Gastrocnemius medialis (tissue), 4 donors: ENCODE results near the gene MARCO. TPM values are rescaled to one million over a fixed set of nuclear protein-coding genes. Genes with fewer than 3 reads are reported as not detected.

Experiments
- ATAC-seq, 2 donors: fragments of 150-250 bp; one replicate each; pipeline ENCODE4 v1.9.1; 2016
- DNase-seq, 2 donors: peaks; one replicate each; pipeline ENCODE4 v3.0.0-alpha.2; 2019
- H3K27ac ChIP-seq, 4 donors: fragments of 200-600 bp; sonication (generic); 1 replicate in 1 of 4; 2 replicates in 3 of 4; pipeline ENCODE4 v1.5.1; 2016 to 2018; ENCODE audit warnings: mild to moderate bottlenecking in 2 of 4, moderate library complexity in 1 of 4
- H3K27me3 ChIP-seq, 3 donors: fragments of 200-600 bp; sonication (generic) in 2 of 3; 1 replicate in 1 of 3; 2 replicates in 2 of 3; pipeline versions ENCODE4 v1.5.1 to v1.6.0; 2016 to 2019; ENCODE audit warnings: mild to moderate bottlenecking in 1 of 3, moderate library complexity in 1 of 3
- H3K36me3 ChIP-seq, 2 donors: fragments of 200-600 bp; sonication (generic) in 1 of 2; one replicate each; pipeline ENCODE4 v1.5.1; 2017 to 2018
- H3K4me1 ChIP-seq, 2 donors: fragments of 200-600 bp; sonication (generic) in 1 of 2; one replicate each; pipeline ENCODE4 v1.5.1; 2016 to 2017; ENCODE audit warnings: mild to moderate bottlenecking in 2 of 2
- H3K4me3 ChIP-seq, 4 donors: fragments of 200-600 bp; sonication (generic) in 3 of 4; 1 replicate in 1 of 4; 2 replicates in 3 of 4; pipeline ENCODE4 v1.5.1; 2016 to 2019; ENCODE audit warnings: mild to moderate bottlenecking in 2 of 4
- H3K9me3 ChIP-seq, 3 donors: fragments of 200-600 bp; sonication (generic) in 2 of 3; 1 replicate in 1 of 3; 2 replicates in 2 of 3; pipeline ENCODE4 v1.5.1; 2016 to 2019
- POLR2A ChIP-seq, 2 donors: fragments of 450-650 bp; IDR thresholded peaks; one replicate each; pipeline ENCODE4 v1.6.1; 2017; ENCODE audit warnings: antibody characterized with exemption in 2 of 2, mild to moderate bottlenecking in 2 of 2, moderate library complexity in 2 of 2
- in situ Hi-C, 4 donors: fragments of 200-750 bp; cut with MboI; loops; one replicate each; pipeline versions ENCODE4 v1.15.0 to v1.8.0; 2017; ENCODE audit warnings: low sequenced_read_pairs in 4 of 4
- intact Hi-C: fragments of 100-400 bp; cut with DNase I; formaldehyde crosslinking; loops from one replicate; pipeline ENCODE4 v1.15.1; 2023; ENCODE audit warnings: low total_unique reads
- total RNA-seq, 4 donors: library from RNA; depleted of rRNA; stranded (reverse); fragments of >200 nt; gene quantifications; one replicate each; pipeline versions ENCODE4 v1.1.0 to v1.2.3, GENCODE V29; 2016
- TF ChIP-seq, protein P1 (sequence below), 5 experiments: fragments of 450-650 bp in 3 of 5; fragments of 200-600 bp in 2 of 5; sonication (generic) in 2 of 5; IDR thresholded peaks in 4 of 5; conservative IDR thresholded peaks in 1 of 5; 1 replicate in 4 of 5; 2 replicates in 1 of 5; pipeline ENCODE4 v1.5.1; 2016 to 2019; ENCODE audit warnings: antibody characterized with exemption in 5 of 5, mild to moderate bottlenecking in 3 of 5, moderate library complexity in 3 of 5

MARCO gene
- total RNA-seq, 4 donors from 2014 or later, result 0.66 to 5.9 (median 2.6) TPM

DNA sequence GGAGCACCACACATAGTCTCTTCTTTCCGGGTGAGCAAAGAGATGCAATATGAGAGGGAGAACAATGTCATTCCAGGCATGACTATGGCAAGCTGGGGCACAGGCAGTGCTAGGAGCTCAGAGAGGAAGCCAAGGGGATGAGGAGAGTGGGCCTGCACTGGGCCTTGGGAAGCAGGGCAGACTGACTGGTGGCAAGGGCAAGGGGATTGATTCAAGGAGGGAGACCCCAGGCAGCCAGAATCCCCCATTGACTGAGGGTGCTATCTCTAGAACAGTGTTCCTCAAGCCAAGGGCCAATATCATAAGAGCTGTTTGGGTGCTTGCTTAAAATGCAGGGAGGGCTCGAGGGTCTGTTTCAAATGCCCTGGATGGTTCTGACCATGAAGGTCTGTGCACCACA lies 36.1 kb downstream of the MARCO start:
- intact Hi-C loops, result no loop called here
- Histone ChIP-seq H3K36me3 (no peaks in the 10 kb centered on the region), H3K9me3 (no peaks in the 10 kb centered on the region), H3K4me3 (no peak overlapping the region), H3K27me3 (no peaks in the 10 kb centered on the region), H3K27ac (no peak overlapping the region), H3K4me1 (no peaks in the 10 kb centered on the region)
- TF ChIP-seq, protein P1, sequence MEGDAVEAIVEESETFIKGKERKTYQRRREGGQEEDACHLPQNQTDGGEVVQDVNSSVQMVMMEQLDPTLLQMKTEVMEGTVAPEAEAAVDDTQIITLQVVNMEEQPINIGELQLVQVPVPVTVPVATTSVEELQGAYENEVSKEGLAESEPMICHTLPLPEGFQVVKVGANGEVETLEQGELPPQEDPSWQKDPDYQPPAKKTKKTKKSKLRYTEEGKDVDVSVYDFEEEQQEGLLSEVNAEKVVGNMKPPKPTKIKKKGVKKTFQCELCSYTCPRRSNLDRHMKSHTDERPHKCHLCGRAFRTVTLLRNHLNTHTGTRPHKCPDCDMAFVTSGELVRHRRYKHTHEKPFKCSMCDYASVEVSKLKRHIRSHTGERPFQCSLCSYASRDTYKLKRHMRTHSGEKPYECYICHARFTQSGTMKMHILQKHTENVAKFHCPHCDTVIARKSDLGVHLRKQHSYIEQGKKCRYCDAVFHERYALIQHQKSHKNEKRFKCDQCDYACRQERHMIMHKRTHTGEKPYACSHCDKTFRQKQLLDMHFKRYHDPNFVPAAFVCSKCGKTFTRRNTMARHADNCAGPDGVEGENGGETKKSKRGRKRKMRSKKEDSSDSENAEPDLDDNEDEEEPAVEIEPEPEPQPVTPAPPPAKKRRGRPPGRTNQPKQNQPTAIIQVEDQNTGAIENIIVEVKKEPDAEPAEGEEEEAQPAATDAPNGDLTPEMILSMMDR (IDR thresholded peaks at IDR 0.05 in 4 of 5, conservative IDR thresholded peaks at IDR 0.05 in 1 of 5), result no peak
- TF ChIP-seq POLR2A (IDR thresholded peaks at IDR 0.05), result no peak
- ATAC-seq (no peak), DNase-seq (no peak)
- in situ Hi-C loops, result no loop called here

DNA sequence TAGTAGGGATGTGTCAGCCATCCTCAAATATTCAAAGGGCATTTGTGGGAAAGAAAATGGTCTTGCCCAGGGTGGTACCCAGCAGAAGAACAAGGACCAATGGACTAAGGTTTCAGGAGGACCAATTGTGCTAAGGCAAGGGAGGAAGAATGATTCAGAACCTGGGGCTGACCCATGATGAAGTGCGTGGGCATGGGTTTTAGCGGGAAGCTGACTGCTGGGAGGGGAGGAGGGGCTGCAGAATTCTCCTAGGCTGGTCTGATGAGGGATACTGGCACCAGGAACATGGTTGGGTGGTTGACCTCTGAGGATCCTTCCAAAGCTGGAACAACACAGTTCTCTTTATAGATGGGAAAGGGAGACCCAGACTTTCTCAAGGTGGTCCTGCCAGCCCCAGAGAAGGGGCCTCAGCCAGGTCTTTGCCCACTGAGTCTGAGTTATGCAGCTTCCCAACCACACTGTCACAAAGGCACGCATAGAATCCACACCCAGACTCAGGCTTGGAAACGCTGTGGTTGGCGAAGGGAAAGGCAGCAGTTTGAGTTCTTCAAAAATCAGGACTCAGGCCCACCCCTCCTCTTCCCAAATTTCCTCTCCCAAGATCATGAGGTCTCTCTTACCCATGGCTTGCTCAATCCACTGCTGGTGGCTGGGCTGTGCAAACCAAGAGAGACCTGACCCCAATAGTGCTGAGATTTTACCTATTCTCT lies 37.3 kb downstream of the MARCO start:
- H3K27me3 ChIP-seq, result no peaks in the 10 kb centered on the region
- in situ Hi-C loops, result no loop called here
- no peak overlapping the region for H3K4me3 ChIP-seq

DNA sequence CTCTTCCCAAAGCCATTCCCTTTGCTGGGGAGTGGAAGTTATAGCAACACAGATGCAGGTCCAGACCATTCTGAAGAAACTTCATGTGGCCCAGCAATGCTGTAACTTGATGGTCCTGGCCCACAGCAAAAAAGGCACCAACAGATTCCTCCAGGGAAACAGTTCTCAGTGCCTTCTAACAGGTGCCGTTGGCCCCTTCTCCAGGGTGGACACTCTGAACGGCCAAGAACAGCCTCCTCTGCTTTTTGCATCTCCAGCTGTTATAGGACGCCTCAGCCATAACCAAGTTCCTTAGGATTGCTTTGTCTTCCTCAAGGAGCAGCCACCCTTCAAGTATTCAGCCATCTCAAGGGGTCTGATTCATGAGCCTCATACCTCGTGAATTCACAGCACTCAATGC lies 38.0 kb downstream of the MARCO start:
- H3K36me3 ChIP-seq, result no peaks in the 10 kb centered on the region
- peaks cover 0 to 2% (median 0%) of the 10 kb centered on the region in 3 donors for H3K27me3 ChIP-seq
- ATAC-seq, result no peak
- intact Hi-C loops, result no loop called here
- H3K27ac ChIP-seq, result no peak overlapping the region
- in situ Hi-C loops, result no loop called here
- no peaks in the 10 kb centered on the region for H3K4me1 ChIP-seq
- TF ChIP-seq, protein P1 (IDR thresholded peaks at IDR 0.05 in 4 of 5, conservative IDR thresholded peaks at IDR 0.05 in 1 of 5), result no peak
- TF ChIP-seq POLR2A (IDR thresholded peaks at IDR 0.05), result no peak
- H3K9me3 ChIP-seq, result no peaks in the 10 kb centered on the region
- H3K4me3 ChIP-seq, result no peak overlapping the region
- no peak for DNase-seq

More for the DNA sequence above, 37.3 kb downstream of the MARCO start:
- H3K9me3 ChIP-seq, result no peaks in the 10 kb centered on the region
- intact Hi-C loops, result no loop called here
- no peaks in the 10 kb centered on the region for H3K36me3 ChIP-seq
- no peak for ATAC-seq
- H3K27ac ChIP-seq, result no peak overlapping the region
- TF ChIP-seq, protein P1 (IDR thresholded peaks at IDR 0.05 in 4 of 5, conservative IDR thresholded peaks at IDR 0.05 in 1 of 5), result no peak
- H3K4me1 ChIP-seq, result no peaks in the 10 kb centered on the region
- DNase-seq, result no peak

DNA sequence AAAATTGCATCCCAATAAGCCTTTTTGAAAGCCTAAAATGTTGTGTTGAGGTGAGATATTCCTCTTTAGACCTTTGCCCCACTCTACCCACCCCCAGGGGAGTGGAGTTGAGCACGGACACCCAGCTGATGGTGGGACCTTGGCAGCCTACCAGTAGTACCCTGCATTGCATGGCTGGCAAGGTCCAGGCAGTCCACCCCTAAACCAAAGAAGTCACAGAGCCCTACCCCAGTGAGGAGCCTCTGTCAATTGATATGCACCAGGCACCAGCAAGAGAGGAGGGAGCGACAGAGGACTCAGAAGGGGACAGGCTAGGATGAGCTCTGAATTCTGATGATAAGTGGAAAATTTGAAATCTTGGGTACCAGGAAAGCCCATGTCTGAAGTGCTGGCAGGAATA lies 38.6 kb downstream of the MARCO start:
- intact Hi-C loops, result no loop called here
- peaks cover 0 to 2% (median 0%) of the 10 kb centered on the region in 3 donors for H3K27me3 ChIP-seq
- DNase-seq (no peak), ATAC-seq (no peak)
- no peaks in the 10 kb centered on the region for H3K9me3 ChIP-seq
- H3K27ac ChIP-seq, result no peak overlapping the region
- TF ChIP-seq, protein P1 (IDR thresholded peaks at IDR 0.05 in 4 of 5, conservative IDR thresholded peaks at IDR 0.05 in 1 of 5), result no peak
- TF ChIP-seq POLR2A (IDR thresholded peaks at IDR 0.05), result no peak
- no peak overlapping the region for H3K4me3 ChIP-seq
- H3K4me1 ChIP-seq, result no peaks in the 10 kb centered on the region
- in situ Hi-C loops, result no loop called here
- no peaks in the 10 kb centered on the region for H3K36me3 ChIP-seq

DNA sequence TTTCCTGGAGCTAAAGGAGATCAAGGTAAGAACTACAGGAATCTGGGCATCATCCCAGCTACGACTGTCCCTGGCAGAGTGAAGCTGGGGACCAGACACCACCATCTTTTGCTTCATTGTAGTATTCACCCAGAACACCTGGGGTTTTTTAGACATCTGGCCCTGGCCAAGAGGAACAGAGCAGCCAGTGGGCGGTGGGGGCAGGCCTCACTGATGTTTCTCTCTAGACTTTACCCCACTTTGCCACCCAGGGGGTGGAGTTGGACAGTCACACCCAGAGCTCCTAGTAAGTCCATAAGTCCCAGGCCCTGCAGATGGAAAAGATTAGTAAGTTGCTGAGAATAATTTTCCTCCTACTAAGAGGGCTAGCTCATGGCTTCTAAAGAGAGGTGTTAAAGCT lies 39.6 kb downstream of the MARCO start:
- Histone ChIP-seq H3K9me3 (no peaks in the 10 kb centered on the region), H3K4me3 (no peak overlapping the region), H3K4me1 (no peaks in the 10 kb centered on the region), H3K27ac (no peak overlapping the region), H3K36me3 (no peaks in the 10 kb centered on the region), H3K27me3 (peaks cover 0 to 2% (median 0%) of the 10 kb centered on the region in 3 donors)
- no peak for DNase-seq
- ATAC-seq, result no peak
- TF ChIP-seq, protein P1 (IDR thresholded peaks at IDR 0.05 in 4 of 5, conservative IDR thresholded peaks at IDR 0.05 in 1 of 5), result no peak
- TF ChIP-seq POLR2A (IDR thresholded peaks at IDR 0.05), result no peak
- in situ Hi-C loops, result no loop called here
- intact Hi-C loops, result no loop called here
